ENCODE data around the gene TOGARAM2.
"Not testable (repeated sequence)": the region's sequence is repeated elsewhere in the genome, so short reads cannot be mapped to it uniquely, and the experiment has no call there.

TOGARAM2 gene

GRCh38 chr2:29079887-29080286 is 98.8 kb downstream of the TOGARAM2 start:
- no peak for FAIRE-seq

GRCh38 chr2:29080886-29081743 is 100.0 kb downstream of the TOGARAM2 start:
- no peak for FAIRE-seq

- FAIRE-seq = no peak
Measured at GRCh38 chr2:29082804-29083495, 101.9 kb downstream of the TOGARAM2 start.

- no peak for FAIRE-seq
Measured at GRCh38 chr2:29084554-29084953, 103.5 kb downstream of the TOGARAM2 start.

DNA sequence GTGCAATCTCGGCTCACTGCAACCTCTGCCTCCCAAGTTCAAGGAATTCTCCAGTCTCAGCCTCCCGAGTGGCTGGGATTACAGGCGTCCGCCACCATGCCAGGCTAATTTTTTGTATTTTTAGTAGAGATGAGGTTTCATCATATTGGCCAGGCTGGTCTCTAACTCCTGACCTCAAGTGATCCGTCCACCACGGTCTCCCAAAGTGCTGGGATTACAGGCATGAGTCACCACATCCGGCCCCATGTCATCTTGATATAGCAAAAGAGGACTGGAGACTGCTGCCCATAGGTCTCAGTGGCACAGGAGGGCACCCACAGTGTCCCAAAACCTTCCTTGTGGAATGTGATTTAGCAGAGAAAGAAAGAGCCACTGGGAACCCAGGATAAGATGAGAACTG is 109.2 kb downstream of the TOGARAM2 start:
- not testable (repeated sequence) for FAIRE-seq

- FAIRE-seq = no peak
Measured at GRCh38 chr2:29096969-29097368, 115.9 kb downstream of the TOGARAM2 start.

- no peak for FAIRE-seq
Measured at GRCh38 chr2:29097569-29097968, 116.5 kb downstream of the TOGARAM2 start.

- FAIRE-seq = no peak
Measured at GRCh38 chr2:29100564-29100963, 119.5 kb downstream of the TOGARAM2 start.

Data from TTC549 (cell line).